HG03139 (cell line): ENCODE measurements around the gene ZNF624.

Experiments
- ATAC-seq: cut with Tn5 transposase; IDR thresholded peaks from one replicate; pipeline ENCODE4 v1.9.1; 2021; ENCODE audit not compliant: unreplicated experiment

ZNF624 gene

DNA sequence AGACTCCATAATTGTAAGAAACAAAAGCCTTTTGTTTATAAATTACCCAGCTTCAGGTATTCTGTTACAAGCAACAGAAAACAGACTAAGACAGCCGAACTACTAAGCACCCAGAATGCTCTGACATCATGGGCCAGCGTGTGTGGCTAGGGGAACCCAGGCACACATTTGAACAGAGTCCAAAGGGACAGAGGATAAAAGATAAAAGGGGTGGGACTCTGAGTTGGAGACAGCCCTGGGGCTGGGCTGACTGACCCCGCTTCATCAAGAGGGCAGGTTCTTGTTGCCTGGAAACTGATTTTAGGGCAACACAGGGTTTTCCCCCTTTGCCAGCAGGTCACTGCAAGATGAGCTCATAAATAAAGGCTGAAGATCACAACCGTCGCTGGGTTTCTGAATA is 54.1 kb downstream of the ZNF624 start:
- no peak for ATAC-seq

GRCh38 chr17:16593356-16594102 is 60.1 kb downstream of the ZNF624 start:
- ATAC-seq: no peak

DNA sequence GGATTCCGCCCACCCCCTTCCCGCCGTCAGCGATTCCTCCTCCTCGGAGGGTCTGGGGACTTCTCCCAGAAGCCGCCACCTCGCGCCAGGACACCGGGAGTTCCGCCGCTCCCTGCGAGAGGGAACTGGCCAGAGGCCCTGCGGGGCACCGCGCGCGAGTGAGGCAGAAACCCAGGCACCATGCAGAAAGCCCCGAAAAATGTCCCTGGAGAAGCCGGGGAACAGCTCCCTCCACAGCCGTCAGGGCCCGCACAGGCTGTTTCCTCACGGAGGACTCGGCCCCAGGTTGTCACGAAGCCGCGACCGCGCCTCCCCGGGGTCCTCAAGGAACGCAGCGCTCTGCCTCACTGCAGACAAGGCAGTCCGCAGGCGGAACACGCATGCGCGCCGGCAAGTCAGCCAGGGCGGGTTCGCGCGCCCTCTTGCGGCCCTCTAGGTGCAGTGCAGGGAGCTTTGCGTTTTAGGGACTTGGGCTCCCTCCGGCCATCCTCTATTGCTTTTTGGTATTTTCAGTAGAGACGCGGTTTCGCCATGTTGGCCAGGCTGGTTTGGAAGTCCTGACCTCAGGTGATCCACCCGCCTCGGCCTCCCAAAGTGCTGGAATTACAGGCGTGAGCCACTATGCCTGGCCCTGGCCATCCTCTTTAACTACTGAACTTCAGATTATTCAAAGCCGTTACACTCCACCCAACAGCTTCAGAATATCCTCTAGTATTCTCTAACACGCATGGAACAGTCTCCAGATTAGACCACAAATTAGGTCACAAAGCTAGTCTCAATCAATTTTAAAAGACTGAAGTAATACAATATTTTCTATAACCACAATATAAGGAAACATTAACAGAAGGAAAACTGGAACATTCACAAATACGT is 64.3 kb downstream of the ZNF624 start:
- peak; percentile 73 for ATAC-seq

GRCh38 chr17:16585796-16586195 is 67.9 kb downstream of the ZNF624 start:
- no peak for ATAC-seq

- ATAC-seq: no peak
These were observed 69.2 kb downstream of the ZNF624 start for GRCh38 chr17:16584273-16584995.

GRCh38 chr17:16583781-16584180 is 69.9 kb downstream of the ZNF624 start:
- no peak for ATAC-seq

- no peak for ATAC-seq
These were observed 80.2 kb downstream of the ZNF624 start for GRCh38 chr17:16573466-16573865.
